Smooth muscle cell (in vitro differentiated cells): ENCODE results near the gene DGKD. TPM values are rescaled to one million over a fixed set of nuclear protein-coding genes. Genes with fewer than 3 reads are reported as not detected.
A peak's percentile ranks its signal among the peaks of the same experiment; 100 is the strongest.

ENCODE experiments used
- DNase-seq: peaks from one replicate; lab custom pipeline; 2025; ENCODE audit not compliant: unreplicated experiment; lab: John Stamatoyannopoulos, UW
- H2AFZ ChIP-seq: fragments of 200-600 bp; sonication (generic); 2 replicates; pipeline ENCODE4 v1.6.0; 2016; ENCODE audit warnings: antibody characterized with exemption, low read depth, mild to moderate bottlenecking
- H3F3A ChIP-seq: fragments of 200-600 bp; sonication (generic); 2 replicates; pipeline ENCODE4 v1.6.0; 2017; ENCODE audit warnings: antibody characterized with exemption, low read depth
- H3K27ac ChIP-seq: fragments of 200-600 bp; sonication (generic); 2 replicates; pipeline ENCODE4 v1.5.1; 2016; ENCODE audit warnings: low read depth, mild to moderate bottlenecking
- H3K27me3 ChIP-seq: fragments of 200-600 bp; sonication (generic); 2 replicates; pipeline ENCODE4 v1.6.1; 2016; ENCODE audit warnings: low read depth, mild to moderate bottlenecking
- H3K36me3 ChIP-seq: fragments of 200-600 bp; sonication (generic); 2 replicates; pipeline ENCODE4 v1.5.1; 2016; ENCODE audit warnings: low read depth
- H3K4me1 ChIP-seq: fragments of 200-600 bp; sonication (generic); 2 replicates; pipeline ENCODE4 v1.5.1; 2016; ENCODE audit warnings: low read depth
- H3K4me2 ChIP-seq: fragments of 200-600 bp; sonication (generic); 2 replicates; pipeline ENCODE4 v1.6.0; 2016; ENCODE audit warnings: mild to moderate bottlenecking
- H3K4me3 ChIP-seq: fragments of 200-600 bp; sonication (generic); 2 replicates; pipeline ENCODE4 v1.5.1; 2016; ENCODE audit warnings: mild to moderate bottlenecking
- H3K79me2 ChIP-seq: fragments of 200-600 bp; sonication (generic); 2 replicates; pipeline ENCODE4 v1.6.0; 2016; ENCODE audit warnings: low read depth, mild to moderate bottlenecking
- H3K9ac ChIP-seq: fragments of 200-600 bp; sonication (generic); 2 replicates; pipeline ENCODE4 v1.6.0; 2016; ENCODE audit warnings: low read depth
- H3K9me3 ChIP-seq: fragments of 200-600 bp; sonication (generic); replicated peaks from 2 replicates; pipeline ENCODE4 v1.5.1; 2016; ENCODE audit warnings: low read depth
- H4K20me1 ChIP-seq: fragments of 200-600 bp; sonication (generic); 2 replicates; pipeline ENCODE4 v1.6.0; 2016; ENCODE audit warnings: low read depth
- WGBS: methylation state at CpG from one replicate; pipeline ENCODE4 v1.1.7; 2016; ENCODE audit warnings: low lambda C conversion rate; 5-methylcytosine and 5-hydroxymethylcytosine counted together
- polyA plus RNA-seq: library from polyadenylated mRNA; unstranded; fragments of >200 nt; fragmentation: Nextera tagmentation; extraction: Ambion mirVana; gene quantifications from 2 replicates; pipeline ENCODE4 v1.2.1, GENCODE V29; 2016
- total RNA-seq: library from RNA; depleted of rRNA; stranded (reverse); fragments of >200 nt; gene quantifications from 2 replicates; pipeline ENCODE4 v1.2.3, GENCODE V29; 2014
- TF ChIP-seq, protein P1 (sequence below): fragments of 200-600 bp; sonication (generic); IDR thresholded peaks from 2 replicates; pipeline ENCODE4 v1.5.1; 2017; ENCODE audit warnings: borderline replicate concordance, mild to moderate bottlenecking, antibody characterized with exemption; ENCODE audit not compliant: insufficient read depth, poor library complexity, severe bottlenecking

The DGKD gene, protein sequence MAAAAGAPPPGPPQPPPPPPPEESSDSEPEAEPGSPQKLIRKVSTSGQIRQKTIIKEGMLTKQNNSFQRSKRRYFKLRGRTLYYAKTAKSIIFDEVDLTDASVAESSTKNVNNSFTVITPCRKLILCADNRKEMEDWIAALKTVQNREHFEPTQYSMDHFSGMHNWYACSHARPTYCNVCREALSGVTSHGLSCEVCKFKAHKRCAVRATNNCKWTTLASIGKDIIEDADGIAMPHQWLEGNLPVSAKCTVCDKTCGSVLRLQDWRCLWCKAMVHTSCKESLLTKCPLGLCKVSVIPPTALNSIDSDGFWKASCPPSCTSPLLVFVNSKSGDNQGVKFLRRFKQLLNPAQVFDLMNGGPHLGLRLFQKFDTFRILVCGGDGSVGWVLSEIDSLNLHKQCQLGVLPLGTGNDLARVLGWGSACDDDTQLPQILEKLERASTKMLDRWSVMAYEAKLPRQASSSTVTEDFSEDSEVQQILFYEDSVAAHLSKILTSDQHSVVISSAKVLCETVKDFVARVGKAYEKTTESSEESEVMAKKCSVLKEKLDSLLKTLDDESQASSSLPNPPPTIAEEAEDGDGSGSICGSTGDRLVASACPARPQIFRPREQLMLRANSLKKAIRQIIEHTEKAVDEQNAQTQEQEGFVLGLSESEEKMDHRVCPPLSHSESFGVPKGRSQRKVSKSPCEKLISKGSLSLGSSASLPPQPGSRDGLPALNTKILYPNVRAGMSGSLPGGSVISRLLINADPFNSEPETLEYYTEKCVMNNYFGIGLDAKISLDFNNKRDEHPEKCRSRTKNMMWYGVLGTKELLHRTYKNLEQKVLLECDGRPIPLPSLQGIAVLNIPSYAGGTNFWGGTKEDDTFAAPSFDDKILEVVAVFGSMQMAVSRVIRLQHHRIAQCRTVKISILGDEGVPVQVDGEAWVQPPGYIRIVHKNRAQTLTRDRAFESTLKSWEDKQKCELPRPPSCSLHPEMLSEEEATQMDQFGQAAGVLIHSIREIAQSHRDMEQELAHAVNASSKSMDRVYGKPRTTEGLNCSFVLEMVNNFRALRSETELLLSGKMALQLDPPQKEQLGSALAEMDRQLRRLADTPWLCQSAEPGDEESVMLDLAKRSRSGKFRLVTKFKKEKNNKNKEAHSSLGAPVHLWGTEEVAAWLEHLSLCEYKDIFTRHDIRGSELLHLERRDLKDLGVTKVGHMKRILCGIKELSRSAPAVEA
- total RNA-seq (10.6 and 12.2 TPM in 2 replicates), polyA plus RNA-seq (14.2 and 19.4 TPM in 2 replicates)

- Histone ChIP-seq H3K4me1 (peaks cover 29% of the 10 kb centered on the region), H4K20me1 (peaks cover 30% of the 10 kb centered on the region), H3K4me3 (peak within 1 kb of the TSS; percentile 69), H3K27me3 (no peaks in the 10 kb centered on the region), H3K36me3 (no peaks in the 10 kb centered on the region), H3F3A (peaks cover 21% of the 10 kb centered on the region), H3K9ac (peak within 1 kb of the TSS; percentile 56), H3K27ac (peak within 1 kb of the TSS; percentile 77), H2AFZ (peak within 1 kb of the TSS; percentile 100), H3K4me2 (peak within 1 kb of the TSS; percentile 93), H3K79me2 (peaks cover 17% of the 10 kb centered on the region), H3K9me3 (no peaks in the 10 kb centered on the region)
- DNase-seq = peak; percentile 68
- TF ChIP-seq, protein P1, sequence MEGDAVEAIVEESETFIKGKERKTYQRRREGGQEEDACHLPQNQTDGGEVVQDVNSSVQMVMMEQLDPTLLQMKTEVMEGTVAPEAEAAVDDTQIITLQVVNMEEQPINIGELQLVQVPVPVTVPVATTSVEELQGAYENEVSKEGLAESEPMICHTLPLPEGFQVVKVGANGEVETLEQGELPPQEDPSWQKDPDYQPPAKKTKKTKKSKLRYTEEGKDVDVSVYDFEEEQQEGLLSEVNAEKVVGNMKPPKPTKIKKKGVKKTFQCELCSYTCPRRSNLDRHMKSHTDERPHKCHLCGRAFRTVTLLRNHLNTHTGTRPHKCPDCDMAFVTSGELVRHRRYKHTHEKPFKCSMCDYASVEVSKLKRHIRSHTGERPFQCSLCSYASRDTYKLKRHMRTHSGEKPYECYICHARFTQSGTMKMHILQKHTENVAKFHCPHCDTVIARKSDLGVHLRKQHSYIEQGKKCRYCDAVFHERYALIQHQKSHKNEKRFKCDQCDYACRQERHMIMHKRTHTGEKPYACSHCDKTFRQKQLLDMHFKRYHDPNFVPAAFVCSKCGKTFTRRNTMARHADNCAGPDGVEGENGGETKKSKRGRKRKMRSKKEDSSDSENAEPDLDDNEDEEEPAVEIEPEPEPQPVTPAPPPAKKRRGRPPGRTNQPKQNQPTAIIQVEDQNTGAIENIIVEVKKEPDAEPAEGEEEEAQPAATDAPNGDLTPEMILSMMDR = peak; percentile 49
- WGBS = 6% methylated on average over 22 of the region's 56 CpGs
Measured at GRCh38 chr2:233353769-233354499, at the start of gene DGKD. TSS of gene DGKD (plus strand) at chr2:233354494. CDS start at chr2:233354519, 25 bp downstream.

GRCh38 chr2:233307565-233307964, 46.7 kb upstream of the DGKD start, which contains the start of gene SAG:
TSS of gene SAG (plus strand) at chr2:233307816. CDS start at chr2:233309190, 1,374 bp downstream.
- H4K20me1 ChIP-seq = no peaks in the 10 kb centered on the region
- no peaks in the 10 kb centered on the region for H3K4me1 ChIP-seq
- no peak within 1 kb of the TSS for H2AFZ ChIP-seq
- H3K36me3 ChIP-seq = no peaks in the 10 kb centered on the region
- DNase-seq = no peak
- no peaks in the 10 kb centered on the region for H3K9me3 ChIP-seq
- H3K9ac ChIP-seq = no peak within 1 kb of the TSS
- H3K4me2 ChIP-seq = no peak within 1 kb of the TSS
- no peak within 1 kb of the TSS for H3K4me3 ChIP-seq
- WGBS = 69% methylated on average over 7 of the region's 7 CpGs
- no peak within 1 kb of the TSS for H3K27ac ChIP-seq
- no peaks in the 10 kb centered on the region for H3F3A ChIP-seq
- H3K27me3 ChIP-seq = no peaks in the 10 kb centered on the region
- TF ChIP-seq, protein P1 = no peak
- H3K79me2 ChIP-seq = no peaks in the 10 kb centered on the region

DNA sequence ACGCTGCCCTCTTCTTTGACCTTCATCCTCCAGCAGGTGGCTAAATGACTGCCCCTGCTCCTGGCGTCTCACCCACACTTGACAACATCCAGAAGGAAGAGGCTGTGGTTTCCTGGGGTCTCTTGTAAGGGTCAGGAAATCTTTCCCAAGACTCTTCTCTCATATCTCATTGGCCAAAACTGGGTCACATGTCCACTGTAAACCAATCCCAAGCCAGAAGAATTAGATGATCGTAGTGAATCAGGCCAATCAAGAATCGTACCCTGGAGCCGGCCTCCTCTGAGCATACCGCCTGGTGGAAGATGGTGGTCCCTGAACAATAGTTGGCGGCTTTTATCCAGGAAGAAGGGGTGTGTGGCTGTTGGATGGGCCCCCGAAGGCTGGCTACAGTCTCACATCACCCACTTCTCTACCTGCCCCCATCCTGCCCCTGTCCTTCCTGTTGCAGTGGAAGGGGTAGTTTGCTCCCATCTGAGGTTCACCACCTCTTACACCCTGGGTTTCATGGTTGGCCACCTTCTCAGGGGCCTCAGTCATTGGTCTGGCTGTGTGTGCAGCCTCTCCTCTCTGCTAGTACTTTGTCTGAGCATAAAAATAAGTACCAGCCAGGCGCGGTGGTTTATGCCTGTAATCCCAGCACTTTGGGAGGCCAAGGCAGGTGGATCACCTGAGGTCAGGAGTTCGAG, 42.9 kb upstream of the DGKD start:
- TF ChIP-seq, protein P1 = no peak
- Histone ChIP-seq H3K4me2 (no peak overlapping the region), H3K9me3 (no peaks in the 10 kb centered on the region), H3F3A (no peaks in the 10 kb centered on the region), H3K79me2 (no peaks in the 10 kb centered on the region), H3K9ac (no peak overlapping the region), H3K4me1 (no peaks in the 10 kb centered on the region), H3K27me3 (no peaks in the 10 kb centered on the region), H2AFZ (no peak overlapping the region), H3K27ac (no peak overlapping the region), H3K4me3 (no peak overlapping the region), H4K20me1 (no peaks in the 10 kb centered on the region), H3K36me3 (no peaks in the 10 kb centered on the region)
- DNase-seq = no peak
- WGBS = 89% methylated on average over 11 of the region's 11 CpGs
